Karpas-422 (cell line): ENCODE results near the gene SLC43A3. TPM values are rescaled to one million over a fixed set of nuclear protein-coding genes. Genes with fewer than 3 reads are reported as not detected.

Experiments
- DNase-seq: peaks from one replicate; pipeline ENCODE4 v3.0.0-alpha.2; 2015
- H2AFZ ChIP-seq: fragments of 200-600 bp; sonication (generic); 2 replicates; pipeline ENCODE4 v1.6.1; 2014; ENCODE audit warnings: antibody characterized with exemption, low read length, mixed read lengths
- H3K27ac ChIP-seq: fragments of 200-600 bp; sonication (generic); 2 replicates; pipeline ENCODE4 v1.5.1; 2014; ENCODE audit warnings: mild to moderate bottlenecking, low read length, moderate library complexity
- H3K27me3 ChIP-seq: fragments of 200-600 bp; sonication (generic); 2 replicates; pipeline ENCODE4 v1.6.1; 2014; ENCODE audit warnings: low read length, mixed read lengths
- H3K36me3 ChIP-seq: fragments of 200-600 bp; sonication (generic); 2 replicates; pipeline ENCODE4 v1.6.1; 2014; ENCODE audit warnings: low read length, mixed read lengths; ENCODE audit not compliant: insufficient read depth
- H3K4me1 ChIP-seq: fragments of 200-600 bp; sonication (generic); 2 replicates; pipeline ENCODE4 v1.6.1; 2014; ENCODE audit warnings: mild to moderate bottlenecking, low read length, mixed read lengths
- H3K4me2 ChIP-seq: fragments of 200-600 bp; sonication (generic); 2 replicates; pipeline ENCODE4 v1.6.1; 2014; ENCODE audit warnings: low read length, low read depth, mild to moderate bottlenecking; ENCODE audit not compliant: poor library complexity, severe bottlenecking
- H3K4me3 ChIP-seq: fragments of 200-600 bp; sonication (generic); 2 replicates; pipeline ENCODE4 v1.5.1; 2014; ENCODE audit warnings: mild to moderate bottlenecking, antibody characterized with exemption, low read length, mixed read lengths
- H3K79me2 ChIP-seq: fragments of 200-600 bp; sonication (generic); 2 replicates; pipeline ENCODE4 v1.6.1; 2014; ENCODE audit warnings: mild to moderate bottlenecking, low read length, mixed read lengths
- H3K9ac ChIP-seq: fragments of 200-600 bp; sonication (generic); 2 replicates; pipeline ENCODE4 v1.6.0; 2014; ENCODE audit warnings: low read length
- H3K9me2 ChIP-seq: fragments of 200-600 bp; sonication (generic), shearing (Covaris generic); replicated peaks from 2 replicates; pipeline ENCODE4 v1.6.0; 2014; ENCODE audit warnings: mild to moderate bottlenecking, low read length, moderate library complexity; ENCODE audit not compliant: insufficient read depth
- H3K9me3 ChIP-seq: fragments of 300-700, 200-600 bp; sonication (generic); 2 replicates; pipeline ENCODE4 v1.6.1; 2014; ENCODE audit warnings: low read length, mixed read lengths
- H4K20me1 ChIP-seq: fragments of 200-600 bp; sonication (generic); 2 replicates; pipeline ENCODE4 v1.6.1; 2014; ENCODE audit warnings: mild to moderate bottlenecking, antibody characterized with exemption, low read length, low read depth; ENCODE audit not compliant: insufficient read depth
- total RNA-seq: library from RNA; depleted of rRNA; stranded (reverse); fragments of >200 nt; shearing (Covaris generic); gene quantifications from 2 replicates; pipeline ENCODE4 v1.2.3, GENCODE V29; 2014; ENCODE audit warnings: low replicate concordance

Gene SLC43A3
- total RNA-seq, 1 experiment from 2014 or later, result 69.3 TPM

DNA sequence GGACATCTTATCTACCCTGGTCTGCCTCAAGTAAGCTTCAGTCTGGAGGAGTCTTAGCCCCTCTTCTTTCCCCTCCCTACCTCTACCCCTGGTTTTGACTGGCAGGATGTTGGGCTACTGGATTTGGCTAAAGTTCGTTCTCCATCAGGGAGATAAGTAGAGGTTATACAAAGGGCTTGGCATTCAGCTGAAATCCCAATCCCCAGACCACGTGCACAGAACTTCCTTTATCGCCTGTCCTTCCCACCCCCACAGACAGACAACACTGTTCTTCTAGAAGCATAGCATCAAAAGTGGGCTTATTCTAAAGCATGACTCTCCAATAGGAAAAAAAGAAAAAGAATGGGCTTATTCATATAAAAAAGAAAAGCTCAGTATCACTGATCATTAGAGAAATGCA lies 53.8 kb downstream of the SLC43A3 start:
- no peak overlapping the region for H2AFZ ChIP-seq
- H3K4me3 ChIP-seq, result no peak overlapping the region
- no peaks in the 10 kb centered on the region for H3K27me3 ChIP-seq
- no peaks in the 10 kb centered on the region for H3K9me3 ChIP-seq
- no peaks in the 10 kb centered on the region for H4K20me1 ChIP-seq
- no peaks in the 10 kb centered on the region for H3K36me3 ChIP-seq
- no peaks in the 10 kb centered on the region for H3K9me2 ChIP-seq
- no peaks in the 10 kb centered on the region for H3K4me1 ChIP-seq
- no peaks in the 10 kb centered on the region for H3K79me2 ChIP-seq
- no peak overlapping the region for H3K27ac ChIP-seq
- no peak overlapping the region for H3K4me2 ChIP-seq
- H3K9ac ChIP-seq, result no peak overlapping the region
- no peak for DNase-seq

DNA sequence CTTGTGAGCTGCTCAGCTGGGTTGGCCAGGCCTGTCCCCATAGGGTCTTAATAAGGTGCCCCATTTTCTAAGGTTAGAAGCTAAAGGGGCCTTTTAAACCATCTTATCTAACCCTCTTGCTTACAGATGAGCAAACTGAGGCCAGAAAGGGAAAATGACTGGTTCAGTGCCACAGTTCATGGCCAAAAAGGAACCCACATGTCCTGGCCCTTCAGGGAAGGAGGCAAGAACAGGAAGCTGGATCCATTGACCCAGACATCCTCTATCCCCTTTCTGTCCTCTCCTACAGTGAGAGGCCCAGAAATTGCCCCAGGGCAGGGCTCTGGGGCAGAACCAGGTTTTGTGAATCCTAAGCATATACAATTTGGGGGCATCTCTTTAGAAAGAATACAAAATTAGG lies 56.0 kb downstream of the SLC43A3 start:
- H3K79me2 ChIP-seq, result no peaks in the 10 kb centered on the region
- no peaks in the 10 kb centered on the region for H3K36me3 ChIP-seq
- no peak overlapping the region for H3K4me2 ChIP-seq
- no peak overlapping the region for H3K4me3 ChIP-seq
- no peak overlapping the region for H3K27ac ChIP-seq
- H3K27me3 ChIP-seq, result no peaks in the 10 kb centered on the region
- no peak overlapping the region for H3K9ac ChIP-seq
- no peak for DNase-seq
- H4K20me1 ChIP-seq, result no peaks in the 10 kb centered on the region
- H2AFZ ChIP-seq, result no peak overlapping the region
- H3K9me2 ChIP-seq, result no peaks in the 10 kb centered on the region
- H3K9me3 ChIP-seq, result no peaks in the 10 kb centered on the region
- peaks cover 5% of the 10 kb centered on the region for H3K4me1 ChIP-seq

DNA sequence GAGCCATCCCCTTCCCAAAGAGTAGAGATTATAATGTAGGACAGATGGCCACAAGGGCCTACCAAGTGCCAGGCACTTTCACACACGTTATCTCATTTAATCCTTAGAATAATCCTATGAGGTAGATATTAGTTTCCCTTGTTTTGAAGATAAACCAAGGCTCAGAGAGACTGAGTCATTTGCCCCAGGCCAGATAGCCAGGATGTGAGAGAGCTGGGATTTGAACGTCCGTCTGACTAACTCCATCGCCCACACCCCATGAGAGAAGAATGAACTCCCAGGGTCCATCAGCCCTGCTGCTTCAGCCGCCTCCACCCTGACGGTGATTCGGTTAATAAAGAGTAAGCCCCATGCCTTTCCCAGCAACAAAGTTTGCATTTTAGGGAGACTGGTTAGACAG lies 56.7 kb downstream of the SLC43A3 start:
- no peak overlapping the region for H3K4me2 ChIP-seq
- H3K27me3 ChIP-seq, result no peaks in the 10 kb centered on the region
- H3K9ac ChIP-seq, result no peak overlapping the region
- no peak overlapping the region for H3K27ac ChIP-seq
- no peak for DNase-seq
- H2AFZ ChIP-seq, result no peak overlapping the region
- H3K4me1 ChIP-seq, result peaks cover 10% of the 10 kb centered on the region
- H3K9me2 ChIP-seq, result no peaks in the 10 kb centered on the region
- H3K4me3 ChIP-seq, result no peak overlapping the region
- H3K36me3 ChIP-seq, result no peaks in the 10 kb centered on the region
- H3K9me3 ChIP-seq, result no peaks in the 10 kb centered on the region
- H3K79me2 ChIP-seq, result no peaks in the 10 kb centered on the region
- H4K20me1 ChIP-seq, result no peaks in the 10 kb centered on the region

DNA sequence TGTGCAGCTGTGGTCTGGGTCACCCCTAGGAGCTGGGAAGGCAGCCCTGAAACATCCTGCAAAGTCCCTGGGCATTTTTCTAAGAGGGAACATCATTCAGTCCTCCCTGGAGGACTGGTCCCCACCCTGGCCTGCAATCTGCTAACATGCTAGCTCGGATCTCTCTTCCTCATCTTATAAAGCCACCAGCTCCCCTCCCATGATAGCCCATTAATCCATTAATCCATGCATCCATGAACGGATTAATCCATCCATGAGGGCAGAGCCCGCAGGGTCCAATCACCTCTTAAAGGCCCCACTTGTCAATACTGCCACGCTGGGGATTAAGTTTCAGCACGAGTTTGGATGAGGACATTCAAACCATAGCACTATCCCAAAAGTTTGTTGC lies 58.1 kb downstream of the SLC43A3 start:
- Histone ChIP-seq H3K79me2 (no peaks in the 10 kb centered on the region), H3K36me3 (no peaks in the 10 kb centered on the region), H3K9me3 (no peaks in the 10 kb centered on the region), H3K27me3 (no peaks in the 10 kb centered on the region), H3K9me2 (no peaks in the 10 kb centered on the region), H3K27ac (no peak overlapping the region), H3K9ac (no peak overlapping the region), H3K4me1 (peaks cover 10% of the 10 kb centered on the region), H3K4me2 (no peak overlapping the region), H2AFZ (no peak overlapping the region), H3K4me3 (no peak overlapping the region), H4K20me1 (no peaks in the 10 kb centered on the region)
- DNase-seq, result no peak

DNA sequence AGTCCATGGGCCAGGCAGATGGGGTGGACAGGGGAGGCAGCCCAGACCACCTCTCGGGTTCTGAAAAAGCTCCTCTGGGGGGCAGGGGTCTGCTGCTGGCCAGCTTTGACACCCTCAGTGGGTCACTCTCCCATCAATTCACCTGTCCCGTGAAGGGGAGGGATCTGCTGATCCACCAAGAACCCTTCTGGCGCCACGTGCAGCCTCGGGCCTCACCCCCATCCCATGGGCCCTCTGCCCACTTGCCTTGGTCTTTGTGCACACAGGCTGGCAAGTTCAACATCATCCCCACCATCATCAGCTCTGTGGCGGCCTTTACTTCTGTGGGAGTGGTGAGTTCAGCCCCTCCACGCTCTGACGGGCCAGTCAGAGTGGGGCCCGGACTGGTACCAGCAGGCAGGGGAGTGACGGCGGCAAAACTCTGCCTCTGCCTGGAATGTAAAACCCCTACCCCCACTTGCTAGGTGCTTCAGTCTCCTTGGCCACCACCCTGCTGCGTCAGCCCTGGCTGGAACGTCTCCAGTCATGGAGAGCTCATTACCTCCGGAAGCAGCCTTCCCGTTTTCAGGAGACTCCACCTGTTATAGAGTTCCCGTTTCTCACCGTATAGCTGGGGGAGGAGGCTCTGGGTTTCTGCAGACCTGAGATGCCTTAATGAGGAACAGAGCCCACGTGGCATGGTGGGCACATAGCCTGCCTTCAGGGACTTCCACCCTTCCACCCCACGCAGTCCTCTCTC lies 58.6 kb downstream of the SLC43A3 start:
- DNase-seq, result no peak
- no peak overlapping the region for H3K9ac ChIP-seq
- no peaks in the 10 kb centered on the region for H3K36me3 ChIP-seq
- no peaks in the 10 kb centered on the region for H3K9me3 ChIP-seq
- H3K4me1 ChIP-seq, result peaks cover 10% of the 10 kb centered on the region
- no peak overlapping the region for H2AFZ ChIP-seq
- H3K27ac ChIP-seq, result no peak overlapping the region
- H3K9me2 ChIP-seq, result no peaks in the 10 kb centered on the region
- no peak overlapping the region for H3K4me3 ChIP-seq
- H3K27me3 ChIP-seq, result no peaks in the 10 kb centered on the region
- no peaks in the 10 kb centered on the region for H3K79me2 ChIP-seq
- H3K4me2 ChIP-seq, result no peak overlapping the region
- no peaks in the 10 kb centered on the region for H4K20me1 ChIP-seq

DNA sequence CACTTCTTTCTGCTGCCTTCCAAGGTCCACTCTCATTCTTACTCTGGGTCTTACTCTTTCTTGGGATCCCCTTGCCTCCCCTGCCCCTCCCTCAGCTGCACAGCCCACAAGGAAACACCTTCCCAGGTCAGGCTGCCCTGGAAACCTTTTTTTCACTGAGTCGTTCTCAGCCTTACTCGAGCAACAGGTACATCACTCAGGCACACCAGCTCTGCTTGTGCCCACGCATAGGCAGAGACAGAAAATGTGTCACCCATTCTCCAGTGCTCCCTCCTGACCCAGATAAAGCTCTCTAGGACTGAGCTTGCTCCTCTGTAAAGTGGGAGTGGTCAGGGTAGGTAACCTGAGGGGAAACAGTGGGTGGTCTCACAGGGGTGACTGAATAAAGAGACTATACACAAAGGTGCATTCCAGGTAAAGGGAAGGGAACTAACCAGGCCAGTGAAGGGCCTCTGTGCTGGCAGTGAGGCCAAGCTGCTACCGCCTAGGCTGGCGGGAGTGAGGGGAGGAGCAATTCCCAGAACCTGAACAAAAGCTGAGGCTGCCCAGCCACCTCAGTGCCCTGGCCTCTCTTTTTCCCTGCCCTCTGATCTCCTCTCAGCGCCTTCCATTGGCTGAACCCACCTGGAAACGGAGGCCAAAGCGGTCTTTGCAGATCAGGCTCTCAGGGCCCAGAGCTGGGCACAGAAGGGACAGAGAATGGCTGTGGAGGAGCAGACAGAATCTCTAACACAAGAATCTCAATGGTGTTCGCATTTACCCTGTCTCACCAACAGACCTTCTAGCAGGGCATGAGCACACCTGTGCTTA lies 61.9 kb downstream of the SLC43A3 start:
- no peak overlapping the region for H3K4me2 ChIP-seq

DNA sequence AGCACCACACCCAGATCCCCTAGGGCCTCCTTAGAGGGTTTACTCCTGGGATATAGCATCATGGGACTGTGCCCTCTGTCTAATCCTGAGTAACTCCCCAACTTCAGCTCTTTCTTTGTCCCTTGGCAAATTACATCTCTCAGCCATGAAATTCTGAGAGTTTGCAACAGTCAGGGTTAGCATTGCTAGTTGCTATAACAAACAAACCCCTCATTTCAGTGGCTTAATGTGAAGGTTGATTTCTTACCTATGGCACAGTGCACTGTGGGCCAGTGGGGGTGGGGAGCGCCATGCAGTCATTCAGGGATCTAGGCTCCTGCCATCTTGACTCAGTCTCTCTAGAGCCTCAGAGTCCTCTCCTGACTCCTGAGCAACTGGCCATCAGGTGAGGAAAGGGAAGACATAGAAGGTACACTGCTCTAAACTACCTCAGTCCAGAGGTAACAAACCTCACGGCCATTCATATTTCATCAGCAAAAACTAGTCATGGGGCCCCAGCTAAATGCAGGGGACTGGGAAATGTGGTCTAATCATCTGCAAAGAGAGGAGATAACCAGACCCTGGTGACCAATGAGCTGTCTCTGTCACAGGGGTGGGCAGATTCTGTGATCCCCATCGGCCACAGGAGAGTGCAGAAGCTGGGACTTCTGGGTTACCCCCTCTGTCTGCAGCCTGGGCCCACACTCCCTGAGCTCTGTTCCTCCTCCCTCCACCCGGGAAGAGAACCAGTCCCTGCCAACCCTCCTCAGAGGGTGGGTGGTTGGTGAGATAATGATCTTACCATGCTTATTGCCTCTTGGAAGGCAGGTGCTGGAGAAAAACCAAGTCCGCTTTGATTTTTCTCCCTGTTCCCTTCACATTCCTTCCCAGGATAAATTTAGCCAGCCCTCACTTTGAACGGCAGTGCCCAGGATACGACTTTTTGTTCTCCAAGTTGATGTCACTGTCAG lies 63.5 kb downstream of the SLC43A3 start:
- Histone ChIP-seq H3K9ac (no peak overlapping the region), H3K4me2 (no peak overlapping the region)
- no peak for DNase-seq

More for the DNA sequence above, 61.9 kb downstream of the SLC43A3 start:
- Histone ChIP-seq H3K9me3 (no peaks in the 10 kb centered on the region), H3K9me2 (no peaks in the 10 kb centered on the region), H2AFZ (no peak overlapping the region), H3K4me3 (no peak overlapping the region), H4K20me1 (no peaks in the 10 kb centered on the region), H3K79me2 (no peaks in the 10 kb centered on the region), H3K4me1 (peaks cover 10% of the 10 kb centered on the region), H3K27me3 (no peaks in the 10 kb centered on the region), H3K36me3 (no peaks in the 10 kb centered on the region), H3K27ac (no peak overlapping the region), H3K9ac (no peak overlapping the region)
- no peak for DNase-seq

DNA sequence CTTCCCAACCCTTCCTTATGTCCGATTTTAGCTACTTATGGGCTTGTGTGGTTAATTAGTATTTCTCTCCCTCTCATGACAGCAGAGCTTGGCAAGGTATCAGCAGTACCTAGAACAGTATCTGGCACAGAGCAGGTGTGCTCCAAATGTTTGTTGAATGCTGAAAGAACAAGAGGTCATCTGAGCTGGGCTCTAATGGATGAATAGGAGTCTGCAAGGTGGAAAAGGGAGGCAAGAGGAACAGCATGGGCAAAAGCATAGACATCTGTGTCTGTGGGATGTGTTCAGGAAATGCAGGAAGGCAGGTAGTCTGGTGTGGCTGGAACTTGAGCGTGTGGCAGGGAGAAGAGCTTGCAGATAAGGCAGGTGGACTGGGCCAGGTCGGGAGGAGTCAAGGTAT lies 65.0 kb downstream of the SLC43A3 start:
- Histone ChIP-seq H3K4me1 (peaks cover 10% of the 10 kb centered on the region), H3K4me3 (no peak overlapping the region), H3K27ac (no peak overlapping the region), H3K79me2 (no peaks in the 10 kb centered on the region), H3K9ac (no peak overlapping the region), H3K9me2 (no peaks in the 10 kb centered on the region), H4K20me1 (no peaks in the 10 kb centered on the region), H2AFZ (no peak overlapping the region), H3K36me3 (no peaks in the 10 kb centered on the region), H3K4me2 (no peak overlapping the region), H3K9me3 (no peaks in the 10 kb centered on the region), H3K27me3 (no peaks in the 10 kb centered on the region)
- no peak for DNase-seq

More for the DNA sequence above, 63.5 kb downstream of the SLC43A3 start:
- Histone ChIP-seq H3K36me3 (no peaks in the 10 kb centered on the region), H3K4me1 (peaks cover 10% of the 10 kb centered on the region), H3K27ac (no peak overlapping the region), H3K27me3 (no peaks in the 10 kb centered on the region), H3K4me3 (no peak overlapping the region), H3K79me2 (no peaks in the 10 kb centered on the region), H3K9me2 (no peaks in the 10 kb centered on the region), H3K9me3 (no peaks in the 10 kb centered on the region), H4K20me1 (no peaks in the 10 kb centered on the region), H2AFZ (no peak overlapping the region)
